ENCODE data around the gene CNR2. TPM values are rescaled to one million over a fixed set of nuclear protein-coding genes. Genes with fewer than 3 reads are reported as not detected.
"Not testable (repeated sequence)": the region's sequence is repeated elsewhere in the genome, so short reads cannot be mapped to it uniquely, and the experiment has no call there.

CNR2 gene
- total RNA-seq = not detected in 3 replicates

GRCh38 chr1:23913212-23913880, at the start of gene CNR2:
CNR2 (minus strand) TSS chr1:23913362; CDS start chr1:23875617, 37,745 bp downstream.
- H3K4me1 Mint-ChIP-seq = peaks cover 6% of the 10 kb centered on the region
- H3K4me3 Mint-ChIP-seq = no peak within 1 kb of the TSS
- no peak for TF ChIP-seq CTCF (IDR thresholded peaks at IDR 0.05; ENCODE audit: unreplicated experiment)
- H3K27ac Mint-ChIP-seq = no peak within 1 kb of the TSS
- H3K36me3 Mint-ChIP-seq = no peaks in the 10 kb centered on the region
- no peaks in the 10 kb centered on the region for H3K27me3 Mint-ChIP-seq (ENCODE audit: low read depth)
- no peak for DNase-seq (ENCODE audit: low spot score in 2 of 2, unreplicated experiment in 2 of 2)
- H3K9me3 Mint-ChIP-seq = no peaks in the 10 kb centered on the region

- H3K4me3 Mint-ChIP-seq = peak overlapping the region; percentile 100
- peaks cover 59% of the 10 kb centered on the region for H3K4me1 Mint-ChIP-seq
- H3K27ac Mint-ChIP-seq = peak overlapping the region; percentile 100
- no peaks in the 10 kb centered on the region for H3K27me3 Mint-ChIP-seq (ENCODE audit: low read depth)
- no peak for DNase-seq (ENCODE audit: low spot score in 2 of 2, unreplicated experiment in 2 of 2)
- TF ChIP-seq CTCF (IDR thresholded peaks at IDR 0.05; ENCODE audit: unreplicated experiment) = no peak
- no peaks in the 10 kb centered on the region for H3K9me3 Mint-ChIP-seq
- H3K36me3 Mint-ChIP-seq = peaks cover 5% of the 10 kb centered on the region
These were observed 47.3 kb upstream of the CNR2 start for GRCh38 chr1:23960291-23961020.

- Mint-ChIP-seq H3K4me1 (peaks cover 58% of the 10 kb centered on the region), H3K27me3 (ENCODE audit: low read depth) (no peaks in the 10 kb centered on the region)
- DNase-seq (ENCODE audit: low spot score in 2 of 2, unreplicated experiment in 2 of 2) = peak; percentile 96 to 99
These were observed 46.5 kb upstream of the CNR2 start, which contains the start of gene PNRC2 for GRCh38 chr1:23959461-23960290. PNRC2 (plus strand) TSS chr1:23959828; CDS start chr1:23961458, 1,630 bp downstream.

DNA sequence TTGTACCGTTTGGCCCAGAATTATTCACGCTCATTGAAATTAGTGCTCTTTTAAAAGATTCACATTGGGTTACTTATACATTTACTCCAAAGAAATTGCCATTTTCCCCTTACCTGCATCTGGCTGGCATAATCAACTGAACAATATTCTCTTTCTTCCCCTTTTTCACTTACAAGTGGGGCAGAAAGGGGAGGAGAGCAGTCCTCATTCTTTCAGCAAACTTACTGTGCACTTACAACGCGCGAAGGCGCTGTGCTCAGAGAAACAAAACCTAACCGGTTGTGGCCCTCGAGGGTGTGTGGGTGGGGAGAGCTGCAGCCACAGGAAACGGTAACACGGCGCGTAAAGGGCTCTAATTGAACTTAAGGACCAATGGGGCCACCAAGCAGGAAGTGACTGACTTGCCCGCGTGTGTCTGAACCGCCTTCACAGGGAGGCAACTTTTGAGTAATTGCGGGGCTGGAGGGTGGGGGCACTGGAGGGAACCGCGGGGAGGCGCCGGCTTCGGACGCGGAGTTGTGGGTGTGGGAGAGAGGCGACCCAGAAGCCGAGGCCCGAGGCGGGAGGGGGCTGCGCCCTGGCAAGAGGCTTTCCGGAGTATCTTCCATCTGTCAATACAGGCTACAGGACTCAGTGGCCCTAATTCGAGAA, 45.8 kb upstream of the CNR2 start:
- TF ChIP-seq CTCF (IDR thresholded peaks at IDR 0.05; ENCODE audit: unreplicated experiment) = no peak
- H3K27ac Mint-ChIP-seq = peak overlapping the region; percentile 100
- peak overlapping the region; percentile 100 for H3K4me3 Mint-ChIP-seq
- H3K27me3 Mint-ChIP-seq (ENCODE audit: low read depth) = no peaks in the 10 kb centered on the region
- peak; percentile 66 to 80 for DNase-seq (ENCODE audit: low spot score in 2 of 2, unreplicated experiment in 2 of 2)
- H3K9me3 Mint-ChIP-seq = no peaks in the 10 kb centered on the region
- peaks cover 50% of the 10 kb centered on the region for H3K4me1 Mint-ChIP-seq
- H3K36me3 Mint-ChIP-seq = peaks cover 2% of the 10 kb centered on the region

More at GRCh38 chr1:23959461-23960290, 46.5 kb upstream of the CNR2 start, which contains the start of gene PNRC2:
- H3K9me3 Mint-ChIP-seq = no peaks in the 10 kb centered on the region
- H3K27ac Mint-ChIP-seq = peak within 1 kb of the TSS; percentile 100
- peaks cover 2% of the 10 kb centered on the region for H3K36me3 Mint-ChIP-seq
- no peak for TF ChIP-seq CTCF (IDR thresholded peaks at IDR 0.05; ENCODE audit: unreplicated experiment)
- peak within 1 kb of the TSS; percentile 100 for H3K4me3 Mint-ChIP-seq

- DNase-seq (ENCODE audit: low spot score in 2 of 2, unreplicated experiment in 2 of 2); H3K36me3 Mint-ChIP-seq; H3K27me3 Mint-ChIP-seq (ENCODE audit: low read depth); H3K9me3 Mint-ChIP-seq: not testable (repeated sequence)
- Mint-ChIP-seq H3K4me1 (peaks cover 50% of the 10 kb centered on the region), H3K27ac (peak overlapping the region; percentile 100), H3K4me3 (peak overlapping the region; percentile 100)
These were observed 45.1 kb upstream of the CNR2 start for GRCh38 chr1:23958040-23958809.
